GM15510 (cell line): ENCODE results near the gene FEM1A.

Experiments used
- POLR2A ChIP-seq: IDR thresholded peaks from 3 replicates; pipeline ENCODE4 v1.6.1; 2011; ENCODE audit warnings: borderline replicate concordance; ENCODE audit not compliant: insufficient read length; ENCODE audit errors: extremely low read depth

Gene FEM1A

GRCh38 chr19:4831304-4831978 lies 39.9 kb downstream of the FEM1A start, which contains the start of gene TICAM1:
TICAM1 (minus strand) TSS chr19:4831712; CDS start chr19:4818377, 13,335 bp downstream.
- TF ChIP-seq POLR2A, result peak; percentile 82

GRCh38 chr19:4832776-4833175 lies 41.2 kb downstream of the FEM1A start:
- no peak for TF ChIP-seq POLR2A

GRCh38 chr19:4839192-4839591 lies 47.7 kb downstream of the FEM1A start:
- no peak for TF ChIP-seq POLR2A

GRCh38 chr19:4843647-4843965 lies 52.1 kb downstream of the FEM1A start:
- TF ChIP-seq POLR2A, result no peak

GRCh38 chr19:4844348-4845179 lies 53.0 kb downstream of the FEM1A start:
- no peak for TF ChIP-seq POLR2A

GRCh38 chr19:4847190-4847973 lies 55.8 kb downstream of the FEM1A start:
- TF ChIP-seq POLR2A, result no peak

GRCh38 chr19:4849019-4849418 lies 57.5 kb downstream of the FEM1A start:
- TF ChIP-seq POLR2A, result no peak
